GM12878 (cell line): ENCODE data around the gene FLT1. TPM values are rescaled to one million over a fixed set of nuclear protein-coding genes. Genes with fewer than 3 reads are reported as not detected.

Experiments used
- ATAC-seq: fragments of 200-7000 bp; cut with Tn5 transposase; 3 replicates; pipeline ENCODE4 v1.9.1; 2020; ENCODE audit warnings: mild to moderate bottlenecking, moderate library complexity
- BruUV-seq: library from RNA; stranded (reverse); fragments of 400-500 nt; replicated peaks from 2 replicates; lab custom pipeline; 2021; lab: Mats Ljungman, UMichigan
- CTCF ChIA-PET: fragments of 300-600 bp; sonication (Branson Sonifier 250); formaldehyde crosslinking; extraction: SDS; loops from one replicate; lab custom pipeline; 2021; ENCODE audit warnings: inconsistent platforms; lab: Yijun Ruan, JAX
- POLR2A ChIA-PET: fragments of 350-600 bp; formaldehyde crosslinking; extraction: SDS; loops from one replicate; lab custom pipeline; 2021; ENCODE audit warnings: inconsistent platforms; lab: Charles Lee
- RAD21 ChIA-PET: fragments of 300-600 bp; sonication (Branson Sonifier 250); formaldehyde crosslinking; loops from one replicate; lab custom pipeline; 2023; ENCODE audit warnings: antibody characterized with exemption; ENCODE audit not compliant: unreplicated experiment; lab: Charles Lee
- SMC1A ChIA-PET: fragments of 300-600 bp; sonication (Branson Sonifier 250); formaldehyde crosslinking; loops from one replicate; lab custom pipeline; 2023; ENCODE audit not compliant: unreplicated experiment, uncharacterized antibody; lab: Charles Lee
- DNase-seq: peaks from one replicate; pipeline ENCODE4 v3.0.0-alpha.2; 2011; ENCODE audit warnings: low read depth, low spot score
- FAIRE-seq: peaks from 3 replicates; lab custom pipeline; 2011; peaks lifted over from hg19 to GRCh38; lab: Jason Lieb, UNC
- H2AFZ ChIP-seq: 2 replicates; pipeline ENCODE4 v1.6.0; 2011; ENCODE audit warnings: low read depth, low read length, control low read depth; ENCODE audit not compliant: control insufficient read depth
- H3K27ac ChIP-seq: 2 replicates; pipeline ENCODE4 v1.5.1; 2011; ENCODE audit warnings: control low read depth; ENCODE audit not compliant: control insufficient read depth, insufficient read depth
- H3K27me3 ChIP-seq, 2 experiments: replicated peaks in 1 of 2; 2 replicates each; pipeline versions ENCODE4 v1.6.0 to v1.6.1; 2011; ENCODE audit warnings: low read length in 1 of 2; ENCODE audit not compliant: control insufficient read depth in 2 of 2, insufficient read depth in 2 of 2
- H3K36me3 ChIP-seq, 2 experiments: 2 replicates each; pipeline ENCODE4 v1.5.1; 2011; ENCODE audit warnings: low read length in 1 of 2; ENCODE audit not compliant: control insufficient read depth in 2 of 2, insufficient read depth in 2 of 2
- H3K4me1 ChIP-seq: 2 replicates; pipeline ENCODE4 v1.6.1; 2011; ENCODE audit warnings: mild to moderate bottlenecking, low read length, moderate library complexity, mixed read lengths; ENCODE audit not compliant: control insufficient read depth, insufficient read depth
- H3K4me2 ChIP-seq: 2 replicates; pipeline ENCODE4 v1.6.0; 2011; ENCODE audit warnings: control low read depth; ENCODE audit not compliant: control insufficient read depth, insufficient read depth
- H3K4me3 ChIP-seq: fragments of 200-600 bp; sonication (generic); 2 replicates; pipeline ENCODE4 v1.5.1; 2016
- H3K79me2 ChIP-seq: 2 replicates; pipeline ENCODE4 v1.6.0; 2011; ENCODE audit warnings: low read length; ENCODE audit not compliant: control insufficient read depth, insufficient read depth
- H3K9ac ChIP-seq: 2 replicates; pipeline ENCODE4 v1.8.0; 2011; ENCODE audit warnings: low read length, control low read depth, mixed read lengths; ENCODE audit not compliant: control insufficient read depth, insufficient read depth
- H3K9me3 ChIP-seq: replicated peaks from 3 replicates; pipeline ENCODE4 v1.5.1; 2011; ENCODE audit warnings: mild to moderate bottlenecking, low read length; ENCODE audit not compliant: control insufficient read depth, insufficient read depth
- H4K20me1 ChIP-seq: 2 replicates; pipeline ENCODE4 v1.6.0; 2011; ENCODE audit not compliant: control insufficient read depth, insufficient read depth
- ATF7 ChIP-seq: fragments of 450-650 bp; IDR thresholded peaks from 2 replicates; pipeline ENCODE4 v1.6.1; 2016; ENCODE audit warnings: low read depth, mild to moderate bottlenecking
- BMI1 ChIP-seq: fragments of 450-650 bp; IDR thresholded peaks from 2 replicates; pipeline ENCODE4 v1.6.1; 2016; ENCODE audit warnings: mild to moderate bottlenecking, moderate library complexity, borderline replicate concordance
- HDGF ChIP-seq: fragments of 450-650 bp; IDR thresholded peaks from 2 replicates; pipeline ENCODE4 v1.6.1; 2016; ENCODE audit warnings: antibody characterized with exemption
- IKZF1 ChIP-seq: fragments of 450-650 bp; conservative IDR thresholded peaks from 2 replicates; pipeline ENCODE4 v1.6.1; 2017; ENCODE audit warnings: antibody characterized with exemption, mild to moderate bottlenecking
- IKZF2 ChIP-seq, 2 experiments: fragments of 450-650 bp; IDR thresholded peaks; 2 replicates each; pipeline ENCODE4 v1.6.1; 2017; ENCODE audit warnings: mild to moderate bottlenecking in 2 of 2, moderate library complexity in 2 of 2
- IRF4 ChIP-seq: IDR thresholded peaks from 2 replicates; pipeline ENCODE4 v1.6.1; 2011; ENCODE audit warnings: low read depth, low read length
- KAT2A ChIP-seq: conservative IDR thresholded peaks from 2 replicates; pipeline ENCODE4 v1.6.1; 2011; ENCODE audit warnings: low read depth, low read length; ENCODE audit not compliant: control insufficient read depth
- LARP7 ChIP-seq: fragments of 450-650 bp; IDR thresholded peaks from 2 replicates; pipeline ENCODE4 v1.6.1; 2017; ENCODE audit warnings: mild to moderate bottlenecking
- MEF2A ChIP-seq: IDR thresholded peaks from 2 replicates; pipeline ENCODE4 v1.6.1; 2011; ENCODE audit warnings: low read depth, mild to moderate bottlenecking, low read length, moderate library complexity; ENCODE audit not compliant: insufficient read depth
- MLLT1 ChIP-seq: fragments of 450-650 bp; IDR thresholded peaks from 2 replicates; pipeline ENCODE4 v1.6.1; 2016; ENCODE audit warnings: mild to moderate bottlenecking
- NBN ChIP-seq: fragments of 450-650 bp; IDR thresholded peaks from 2 replicates; pipeline ENCODE4 v1.6.1; 2016
- NR2C2 ChIP-seq: IDR thresholded peaks from 2 replicates; pipeline ENCODE4 v1.6.1; 2011; ENCODE audit warnings: borderline replicate concordance, low read depth; ENCODE audit not compliant: control insufficient read depth, insufficient read length
- RAD51 ChIP-seq: fragments of 450-650 bp; IDR thresholded peaks from 2 replicates; pipeline ENCODE4 v1.6.1; 2016; ENCODE audit warnings: moderate library complexity, mild to moderate bottlenecking, inconsistent platforms
- RCOR1 ChIP-seq: conservative IDR thresholded peaks from 2 replicates; pipeline ENCODE4 v1.6.1; 2012; ENCODE audit warnings: low read depth, low read length, improper control_type of control experiment
- SUZ12 ChIP-seq: fragments of 200-600 bp; sonication (generic); IDR thresholded peaks from one replicate; pipeline ENCODE4 v1.6.1; 2018; ENCODE audit warnings: antibody characterized with exemption, mild to moderate bottlenecking; ENCODE audit not compliant: unreplicated experiment
- WGBS: methylation state at CpG from one replicate; pipeline ENCODE4 v1.1.6; 2016; ENCODE audit warnings: low lambda C conversion rate; ENCODE audit not compliant: insufficient replicate concordance, insufficient coverage; ENCODE audit errors: missing lambda C conversion rate; 5-methylcytosine and 5-hydroxymethylcytosine counted together
- in situ Hi-C: fragments of 300-500 bp; cut with MboI; formaldehyde crosslinking; loops from 9 replicates; pipeline ENCODE4 v1.14.3; 2018; ENCODE audit warnings: mixed read lengths
- intact Hi-C: fragments of 100-400 bp; cut with micrococcal nuclease; formaldehyde crosslinking; loops from one replicate; pipeline ENCODE4 v1.14.2; 2022; ENCODE audit not compliant: unreplicated experiment
- polyA plus RNA-seq, 11 experiments: library from polyadenylated mRNA; depleted of rRNA in 4 of 11; unstranded in 6 of 11; stranded (reverse) in 5 of 11; fragments of >200 nt; fragmentation: Nextera tagmentation in 4 of 11; fragmentation: Illumina TruSeq in 1 of 11; extraction: Ambion mirVana in 4 of 11; extraction: Trizol in 1 of 11; gene quantifications; 1 replicate in 1 of 11; 2 replicates in 10 of 11; pipeline versions ENCODE4 v1.2.1 to v1.2.3, GENCODE V29; 2011 to 2016; ENCODE audit warnings: inconsistent platforms in 2 of 11, missing spikeins in 2 of 11, low read depth in 1 of 11
- total RNA-seq, 4 experiments: library from RNA; depleted of rRNA in 3 of 4; stranded (reverse); fragments of >200 nt in 3 of 4; fragmentation: Illumina TruSeq in 1 of 4; extraction: Trizol in 1 of 4; gene quantifications; 2 replicates each; pipeline versions ENCODE4 v1.2.1 to v1.2.3, GENCODE V29; 2013 to 2021
- TF ChIP-seq, protein P1 (sequence below): fragments of 150-350 bp; IDR thresholded peaks from 2 replicates; pipeline ENCODE4 v1.6.1; 2016; ENCODE audit warnings: low read depth, low read length

The FLT1 gene
- total and polyA plus RNA-seq, 10 of the 15 experiments (the other 5 are each of a cell fraction or from before 2014, with no cell fraction given) = 0.55 to 5.6 (median 0.84) TPM

DNA sequence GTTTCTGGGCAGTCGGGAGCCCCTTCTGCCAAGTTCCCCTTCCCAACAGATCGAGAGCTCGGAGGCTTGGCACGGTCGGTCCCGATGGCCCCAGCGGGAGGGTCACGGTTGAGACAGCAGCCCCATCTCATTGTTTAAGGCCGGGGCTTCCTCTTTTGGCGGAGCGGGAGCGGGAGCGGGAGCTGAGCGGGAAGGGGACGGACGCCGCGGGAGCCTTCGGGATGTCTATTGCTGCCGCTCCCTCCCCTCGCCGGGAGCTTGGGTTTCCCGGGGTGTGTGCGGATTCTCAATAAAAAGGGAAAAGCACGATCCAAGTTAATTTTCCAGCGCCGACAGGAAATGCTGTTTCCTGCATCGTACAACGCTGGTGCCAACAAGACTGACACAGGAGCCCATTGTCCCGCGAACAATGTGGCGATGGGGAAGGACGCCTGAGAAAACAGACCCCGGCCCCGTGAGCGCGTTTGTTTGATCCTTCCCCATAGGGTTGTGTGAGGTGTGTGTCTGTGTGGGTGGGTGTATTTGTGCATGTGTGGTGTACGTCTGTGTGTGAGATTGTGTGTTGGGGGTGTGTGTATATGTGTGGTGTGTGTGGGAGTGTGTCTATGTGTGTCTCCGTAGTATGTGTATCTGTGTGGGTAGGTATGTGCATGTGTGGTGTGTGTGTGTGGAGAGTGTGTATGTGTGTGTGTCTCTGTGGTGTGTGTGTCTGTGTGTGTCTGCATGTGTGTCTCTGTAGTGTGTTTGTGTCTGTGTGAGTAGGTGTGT lies 36.3 kb upstream of the FLT1 start:
- FAIRE-seq (peak; percentile 71), ATAC-seq (peak; percentile 13), DNase-seq (no peak)
- Histone ChIP-seq H3K4me1 (peaks cover 13% of the 10 kb centered on the region), H2AFZ (peak overlapping the region; percentile 43), H3K79me2 (no peaks in the 10 kb centered on the region), H3K27ac (no peak overlapping the region), H3K9ac (no peak overlapping the region), H3K36me3 (no peaks in the 10 kb centered on the region), H3K4me2 (peak overlapping the region; percentile 79), H4K20me1 (no peaks in the 10 kb centered on the region), H3K9me3 (peaks cover 11% of the 10 kb centered on the region; the same call in 2 of the 3 replicates), H3K4me3 (peak overlapping the region; percentile 42; the same call in 1 of the 2 replicates), H3K27me3 (peaks cover 10 to 18% of the 10 kb centered on the region in 2 experiments)
- WGBS = 3% methylated on average over 39 of the region's 39 CpGs
- in situ Hi-C loops = no loop called here
- ChIA-PET SMC1A (interaction anchor here (0.7 to 2.2 kb wide), 2 partner anchors 9 to 74 kb away, joined by 3 to 11 read pairs; no protein-coding TSS in a partner anchor), RAD21 (interaction anchor here (0.6 to 0.8 kb wide), 2 partner anchors 12 to 264 kb away, joined by 3 to 4 read pairs; no protein-coding TSS in a partner anchor), CTCF (no interaction called here), POLR2A (interaction anchor here (0.7 kb wide), 1 partner anchor 106 kb away, joined by 3 read pairs; no protein-coding TSS in a partner anchor)
- intact Hi-C loops = no loop called here
- BruUV-seq = no TSS peak
- TF ChIP-seq NBN (peak; percentile 93), ATF7 (0 out of 2 replicates have a peak, but pooled peaks have one; percentile 16), KAT2A (no peak), NR2C2 (peak; percentile 24), RAD51 (no peak), IRF4 (no peak), RCOR1 (no peak), MLLT1 (peak; percentile 72), LARP7 (no peak), SUZ12 (peak; percentile 66), MEF2A (no peak), BMI1 (peak; percentile 65; the same call in 1 of the 2 replicates), IKZF1 (peak; percentile 67), HDGF (peak; percentile 96), IKZF2 (IDR thresholded peaks at IDR 0.05) (0 out of 4 replicates have a peak, but pooled peaks of 1 of the 2 experiments have one; percentile 22)
- TF ChIP-seq, protein P1, sequence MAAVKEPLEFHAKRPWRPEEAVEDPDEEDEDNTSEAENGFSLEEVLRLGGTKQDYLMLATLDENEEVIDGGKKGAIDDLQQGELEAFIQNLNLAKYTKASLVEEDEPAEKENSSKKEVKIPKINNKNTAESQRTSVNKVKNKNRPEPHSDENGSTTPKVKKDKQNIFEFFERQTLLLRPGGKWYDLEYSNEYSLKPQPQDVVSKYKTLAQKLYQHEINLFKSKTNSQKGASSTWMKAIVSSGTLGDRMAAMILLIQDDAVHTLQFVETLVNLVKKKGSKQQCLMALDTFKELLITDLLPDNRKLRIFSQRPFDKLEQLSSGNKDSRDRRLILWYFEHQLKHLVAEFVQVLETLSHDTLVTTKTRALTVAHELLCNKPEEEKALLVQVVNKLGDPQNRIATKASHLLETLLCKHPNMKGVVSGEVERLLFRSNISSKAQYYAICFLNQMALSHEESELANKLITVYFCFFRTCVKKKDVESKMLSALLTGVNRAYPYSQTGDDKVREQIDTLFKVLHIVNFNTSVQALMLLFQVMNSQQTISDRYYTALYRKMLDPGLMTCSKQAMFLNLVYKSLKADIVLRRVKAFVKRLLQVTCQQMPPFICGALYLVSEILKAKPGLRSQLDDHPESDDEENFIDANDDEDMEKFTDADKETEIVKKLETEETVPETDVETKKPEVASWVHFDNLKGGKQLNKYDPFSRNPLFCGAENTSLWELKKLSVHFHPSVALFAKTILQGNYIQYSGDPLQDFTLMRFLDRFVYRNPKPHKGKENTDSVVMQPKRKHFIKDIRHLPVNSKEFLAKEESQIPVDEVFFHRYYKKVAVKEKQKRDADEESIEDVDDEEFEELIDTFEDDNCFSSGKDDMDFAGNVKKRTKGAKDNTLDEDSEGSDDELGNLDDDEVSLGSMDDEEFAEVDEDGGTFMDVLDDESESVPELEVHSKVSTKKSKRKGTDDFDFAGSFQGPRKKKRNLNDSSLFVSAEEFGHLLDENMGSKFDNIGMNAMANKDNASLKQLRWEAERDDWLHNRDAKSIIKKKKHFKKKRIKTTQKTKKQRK = no peak
